Measurements from ENCODE around the gene LAMC3.

GRCh38 chr9:131116281-131117120, 107.5 kb downstream of the LAMC3 start:
- TF ChIP-seq CTCF (IDR thresholded peaks at IDR 0.05) (no peak), POLR2A (IDR thresholded peaks at IDR 0.05) (no peak), EP300 (IDR thresholded peaks at IDR 0.05) (no peak)
